ENCODE data around the gene WDCP.
"Not testable (repeated sequence)": the region's sequence is repeated elsewhere in the genome, so short reads cannot be mapped to it uniquely, and the experiment has no call there.

Gene WDCP

GRCh38 chr2:24046930-24047702, at the start of gene WDCP:
WDCP (minus strand) TSS chr2:24047391; CDS start chr2:24039494, 7,897 bp downstream.
- FAIRE-seq, result peak; percentile 94

GRCh38 chr2:24095171-24095677, 48.0 kb upstream of the WDCP start:
- not testable (repeated sequence) for FAIRE-seq

GRCh38 chr2:24093270-24093669, 46.1 kb upstream of the WDCP start:
- FAIRE-seq, result not testable (repeated sequence)

- no peak for FAIRE-seq
These were observed 41.7 kb upstream of the WDCP start for GRCh38 chr2:24088821-24089359.

GRCh38 chr2:24087032-24087431, 39.8 kb upstream of the WDCP start:
- FAIRE-seq, result no peak

GRCh38 chr2:24086241-24086640, 39.0 kb upstream of the WDCP start:
- no peak for FAIRE-seq

- FAIRE-seq, result no peak
These were observed 38.0 kb upstream of the WDCP start for GRCh38 chr2:24085200-24085489.

GRCh38 chr2:24084386-24085199, 37.4 kb upstream of the WDCP start, which contains the start of gene TP53I3:
TP53I3 (minus strand) TSS chr2:24084834; CDS start chr2:24084326, 508 bp downstream.
- FAIRE-seq, result no peak

- FAIRE-seq, result no peak
These were observed 36.6 kb upstream of the WDCP start for GRCh38 chr2:24083567-24084385.

- no peak for FAIRE-seq
These were observed 35.8 kb upstream of the WDCP start for GRCh38 chr2:24082787-24083566.

GRCh38 chr2:24080701-24081100, 33.5 kb upstream of the WDCP start:
- FAIRE-seq, result no peak

- FAIRE-seq, result no peak
These were observed 30.7 kb upstream of the WDCP start for GRCh38 chr2:24077879-24078278.

- no peak for FAIRE-seq
These were observed 30.3 kb upstream of the WDCP start for GRCh38 chr2:24077535-24077877.

GRCh38 chr2:24076849-24077534, 29.8 kb upstream of the WDCP start:
- FAIRE-seq, result no peak

- FAIRE-seq, result peak; percentile 77
These were observed 29.0 kb upstream of the WDCP start, which contains the start of gene SF3B6 for GRCh38 chr2:24075915-24076848. SF3B6 (minus strand) TSS chr2:24076326; CDS start chr2:24076229, 97 bp downstream.

GRCh38 chr2:24075259-24075658, 28.1 kb upstream of the WDCP start:
- FAIRE-seq, result no peak

- no peak for FAIRE-seq
These were observed 26.6 kb upstream of the WDCP start for GRCh38 chr2:24073816-24074215.

GRCh38 chr2:24072259-24072658, 25.1 kb upstream of the WDCP start:
- FAIRE-seq, result no peak

GRCh38 chr2:24065341-24065740, 18.1 kb upstream of the WDCP start:
- no peak for FAIRE-seq

Data from islet of Langerhans (tissue), 1 donor.